Left cardiac atrium (tissue), 4 donors: Measurements from ENCODE around the gene GRK3. TPM values are rescaled to one million over a fixed set of nuclear protein-coding genes. Genes with fewer than 3 reads are reported as not detected.

Experiments used
- ATAC-seq, 2 donors: fragments of 200-7000 bp; cut with Tn5 transposase; one replicate each; pipeline ENCODE4 v1.9.1; 2020; ENCODE audit warnings: mild to moderate bottlenecking in 2 of 2, moderate library complexity in 2 of 2
- DNase-seq: peaks from one replicate; pipeline ENCODE4 v3.0.0-alpha.2; 2020
- intact Hi-C, 2 donors: fragments of 100-400 bp; cut with DNase I; formaldehyde crosslinking; loops; one replicate each; pipeline versions ENCODE4 v1.14.1 to v1.15.1; 2022 to 2023
- total RNA-seq, 2 donors: library from RNA; stranded (reverse); fragmentation: NEBNext Ultra II Directional; extraction: Animal tissue kit (Norgen Biotek cat#: 25700); gene quantifications; one replicate each; pipeline ENCODE4 v1.2.1, GENCODE V29; 2021
- donor health status: DM: no; HTN: yes; CAD: no.
- donor health status: DM: no; HTN: yes; CAD: no; lungs with severe emphysema.
- donor health status: DM: yes; HTN: yes; CAD: no.
- donor health status: Dilated cardiomyopathy.

Gene GRK3
- total RNA-seq, 2 donors from 2014 or later: 12.2 to 20.5 TPM

- intact Hi-C loops: no loop called here
- DNase-seq: no peak
- ATAC-seq: no peak
Observed at GRCh38 chr22:25638638-25639037, 74.2 kb downstream of the GRK3 start.

GRCh38 chr22:25641650-25642049 is 77.2 kb downstream of the GRK3 start:
- ATAC-seq (no peak), DNase-seq (no peak)
- intact Hi-C loops: no loop called here

- ATAC-seq (no peak), DNase-seq (no peak)
- intact Hi-C loops: no loop called here
Observed at GRCh38 chr22:25643232-25644000, 78.9 kb downstream of the GRK3 start.

- intact Hi-C loops: no loop called here
- peak; percentile 78 to 82 for ATAC-seq
- peak; percentile 50 for DNase-seq
Observed at GRCh38 chr22:25644122-25644521, 79.6 kb downstream of the GRK3 start.

- intact Hi-C loops: no loop called here
- ATAC-seq (peak in 1 of 2 donors; percentile 62), DNase-seq (no peak)
Observed at GRCh38 chr22:25645266-25645665, 80.8 kb downstream of the GRK3 start.

GRCh38 chr22:25645964-25646363 is 81.5 kb downstream of the GRK3 start:
- intact Hi-C loops: no loop called here
- DNase-seq (no peak), ATAC-seq (no peak)

GRCh38 chr22:25650833-25651232 is 86.4 kb downstream of the GRK3 start:
- ATAC-seq: no peak
- no peak for DNase-seq
- intact Hi-C loops: no loop called here

- ATAC-seq (no peak), DNase-seq (no peak)
- intact Hi-C loops: no loop called here
Observed at GRCh38 chr22:25651332-25652085, 87.0 kb downstream of the GRK3 start.

- intact Hi-C loops: no loop called here
- DNase-seq: no peak
- no peak for ATAC-seq
Observed at GRCh38 chr22:25654676-25655075, 90.2 kb downstream of the GRK3 start.

GRCh38 chr22:25655371-25655935 is 91.0 kb downstream of the GRK3 start:
- intact Hi-C loops: no loop called here
- DNase-seq (no peak), ATAC-seq (no peak)

- intact Hi-C loops: no loop called here
- DNase-seq (no peak), ATAC-seq (no peak)
Observed at GRCh38 chr22:25656724-25657123, 92.2 kb downstream of the GRK3 start.

- ATAC-seq (peak in 1 of 2 donors; percentile 65), DNase-seq (peak; percentile 24)
- intact Hi-C loops: no loop called here
Observed at GRCh38 chr22:25658633-25659032, 94.2 kb downstream of the GRK3 start.

- DNase-seq: no peak
- ATAC-seq: no peak
- intact Hi-C loops: no loop called here
Observed at GRCh38 chr22:25659413-25659812, 94.9 kb downstream of the GRK3 start.

GRCh38 chr22:25660336-25660735 is 95.9 kb downstream of the GRK3 start:
- no peak for DNase-seq
- intact Hi-C loops: no loop called here

GRCh38 chr22:25661073-25661472 is 96.6 kb downstream of the GRK3 start:
- no peak for DNase-seq
- peak; percentile 48 to 83 for ATAC-seq
- intact Hi-C loops: no loop called here

More at GRCh38 chr22:25660336-25660735, 95.9 kb downstream of the GRK3 start:
- no peak for ATAC-seq

- no peak for DNase-seq
- intact Hi-C loops: no loop called here
- no peak for ATAC-seq
Observed at GRCh38 chr22:25663654-25664053, 99.2 kb downstream of the GRK3 start.

GRCh38 chr22:25666308-25666707 is 101.8 kb downstream of the GRK3 start:
- intact Hi-C loops: no loop called here
- DNase-seq (peak; percentile 59), ATAC-seq (peak; percentile 72 to 84)

- ATAC-seq: peak; percentile 45
- intact Hi-C loops: no loop called here
- peak; percentile 38 for DNase-seq
Observed at GRCh38 chr22:25668437-25668836, 104.0 kb downstream of the GRK3 start.

GRCh38 chr22:25669253-25670069 is 105.0 kb downstream of the GRK3 start:
- intact Hi-C loops: no loop called here
- ATAC-seq (peak in 1 of 2 donors; percentile 39), DNase-seq (no peak)
